Activated CD4-positive, alpha-beta T cell treated with anti-CD3 and anti-CD28 coated beads, Interleukin-2, amount 10 ng/mL, durations not matched to agents 24 days and 14 days (primary cell): ENCODE measurements around the gene RYK. TPM values are rescaled to one million over a fixed set of nuclear protein-coding genes. Genes with fewer than 3 reads are reported as not detected.
"Not testable (repeated sequence)": the region's sequence is repeated elsewhere in the genome, so short reads cannot be mapped to it uniquely, and the experiment has no call there.

ENCODE experiments used
- DNase-seq: peaks from one replicate; pipeline ENCODE4 v3.0.0; 2022
- H3K27ac Mint-ChIP-seq: one replicate; pipeline ENCODE4 v1.8.0; 2022; ENCODE audit warnings: mild to moderate bottlenecking, mixed read lengths
- H3K27me3 Mint-ChIP-seq: one replicate; pipeline ENCODE4 v1.8.0; 2022; ENCODE audit warnings: mixed read lengths
- H3K36me3 Mint-ChIP-seq: one replicate; pipeline ENCODE4 v1.8.0; 2022; ENCODE audit warnings: low read depth, mild to moderate bottlenecking, mixed read lengths
- H3K4me1 Mint-ChIP-seq: one replicate; pipeline ENCODE4 v1.8.0; 2021; ENCODE audit warnings: mixed read lengths
- H3K4me3 Mint-ChIP-seq: one replicate; pipeline ENCODE4 v1.8.0; 2022; ENCODE audit warnings: mild to moderate bottlenecking, moderate library complexity, mixed read lengths
- H3K9me3 Mint-ChIP-seq: one replicate; pipeline ENCODE4 v1.8.0; 2021; ENCODE audit warnings: mixed read lengths
- intact Hi-C: fragments of 100-400 bp; cut with micrococcal nuclease; formaldehyde crosslinking; loops from one replicate; pipeline ENCODE4 v1.15.1; 2023
- total RNA-seq: library from RNA; stranded (reverse); gene quantifications from 2 replicates; pipeline ENCODE4 v1.2.3, GENCODE V29; 2022

RYK gene
- total RNA-seq, 1 donor from 2014 or later = 17.2 TPM

DNA sequence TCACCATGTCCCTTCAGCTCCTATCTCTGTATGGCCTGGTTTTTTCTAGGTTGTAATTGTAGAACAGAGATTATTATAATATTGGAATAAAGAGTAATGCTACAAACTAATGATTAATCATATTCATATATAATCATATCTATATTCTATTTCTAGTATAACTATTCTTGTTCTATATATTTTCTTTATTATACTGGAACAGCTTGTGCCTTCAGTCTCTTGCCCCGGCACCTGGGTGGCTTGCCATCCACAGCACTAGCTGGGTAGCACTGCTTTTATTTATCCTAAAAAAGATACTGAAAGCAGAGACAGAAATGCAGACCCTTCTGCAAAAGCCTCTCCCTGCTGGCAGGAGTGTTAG, 25.9 kb downstream of the RYK start:
- not testable (repeated sequence) for H3K36me3 Mint-ChIP-seq, DNase-seq, H3K27ac Mint-ChIP-seq, H3K9me3 Mint-ChIP-seq, H3K4me3 Mint-ChIP-seq, H3K4me1 Mint-ChIP-seq
- peaks cover 14% of the 10 kb centered on the region for H3K27me3 Mint-ChIP-seq
- intact Hi-C loops = loop anchor here (1.0 kb wide), 2 partner anchors 11 to 15 kb away; no protein-coding TSS in a partner anchor

- Mint-ChIP-seq H3K27me3 (peaks cover 11% of the 10 kb centered on the region), H3K27ac (no peak overlapping the region), H3K4me1 (peaks cover 3% of the 10 kb centered on the region), H3K4me3 (no peak overlapping the region), H3K9me3 (no peaks in the 10 kb centered on the region), H3K36me3 (peaks cover 2% of the 10 kb centered on the region)
- intact Hi-C loops = no loop called here
- DNase-seq = no peak
Measured at GRCh38 chr3:134222835-134223234, 27.8 kb downstream of the RYK start.

- H3K27me3 Mint-ChIP-seq = no peaks in the 10 kb centered on the region
- intact Hi-C loops = no loop called here
- peaks cover under 1% of the 10 kb centered on the region for H3K36me3 Mint-ChIP-seq
- no peak overlapping the region for H3K4me3 Mint-ChIP-seq
- no peaks in the 10 kb centered on the region for H3K9me3 Mint-ChIP-seq
- no peak for DNase-seq
- H3K27ac Mint-ChIP-seq = no peak overlapping the region
- H3K4me1 Mint-ChIP-seq = peaks cover 9% of the 10 kb centered on the region
Measured at GRCh38 chr3:134216851-134217250, 33.8 kb downstream of the RYK start.

DNA sequence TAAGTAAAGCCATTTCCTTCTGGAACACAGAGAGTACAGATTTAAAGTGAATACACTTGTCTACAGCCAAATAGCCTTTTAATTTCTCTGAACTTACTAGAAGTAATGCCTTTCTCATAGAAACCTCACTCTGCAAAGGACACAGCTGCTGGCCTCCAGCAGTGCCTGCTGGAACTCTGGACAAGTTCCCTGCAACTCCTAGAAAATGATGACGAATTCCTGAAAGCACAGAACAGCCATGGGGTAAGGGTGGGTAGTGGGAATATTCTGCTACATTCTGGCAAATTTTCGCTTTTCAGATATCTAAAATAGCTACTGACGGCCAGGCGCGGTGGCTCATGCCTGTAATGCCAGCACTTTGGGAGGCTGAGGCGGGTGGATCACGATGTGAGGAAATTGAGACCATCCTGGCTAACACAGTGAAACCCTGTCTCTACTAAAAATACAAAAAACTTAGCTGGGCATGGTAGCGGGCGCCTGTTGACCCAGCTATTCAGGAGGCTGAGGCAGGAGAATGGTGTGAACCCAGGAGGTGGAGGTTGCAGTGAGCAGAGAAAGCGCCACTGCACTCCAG, 34.4 kb downstream of the RYK start:
- Mint-ChIP-seq H3K4me1 (peaks cover 9% of the 10 kb centered on the region), H3K27ac (no peak overlapping the region), H3K9me3 (no peaks in the 10 kb centered on the region), H3K27me3 (no peaks in the 10 kb centered on the region), H3K4me3 (no peak overlapping the region), H3K36me3 (no peaks in the 10 kb centered on the region)
- DNase-seq = no peak
- intact Hi-C loops = no loop called here

DNA sequence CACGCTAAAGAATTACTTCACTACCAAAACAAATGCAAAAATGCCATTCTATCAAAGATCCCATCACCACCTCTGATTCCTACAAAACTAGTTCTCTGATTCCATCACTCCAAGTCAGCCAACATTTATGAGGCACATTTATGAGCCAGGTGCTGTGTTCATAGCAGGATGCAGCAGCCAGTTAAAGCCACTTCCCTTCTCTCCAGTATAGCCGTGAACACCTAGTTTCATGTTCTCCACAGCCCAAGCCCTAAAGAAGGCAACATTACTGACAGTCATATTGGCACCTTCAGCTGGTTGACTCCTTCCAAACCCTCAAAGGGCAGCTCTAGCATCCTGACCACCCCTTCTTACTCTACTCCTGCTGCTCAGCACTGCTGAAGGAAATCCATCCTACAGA, 36.4 kb downstream of the RYK start:
- H3K36me3 Mint-ChIP-seq = peaks cover 5% of the 10 kb centered on the region
- H3K9me3 Mint-ChIP-seq = no peaks in the 10 kb centered on the region
- H3K27ac Mint-ChIP-seq = no peak overlapping the region
- intact Hi-C loops = no loop called here
- DNase-seq = no peak
- H3K4me3 Mint-ChIP-seq = no peak overlapping the region
- peaks cover 9% of the 10 kb centered on the region for H3K4me1 Mint-ChIP-seq
- no peaks in the 10 kb centered on the region for H3K27me3 Mint-ChIP-seq

- Mint-ChIP-seq H3K27me3 (no peaks in the 10 kb centered on the region), H3K9me3 (no peaks in the 10 kb centered on the region), H3K36me3 (peaks cover 5% of the 10 kb centered on the region), H3K4me3 (no peak overlapping the region), H3K27ac (peak overlapping the region; percentile 21), H3K4me1 (peaks cover 9% of the 10 kb centered on the region)
- intact Hi-C loops = loop anchor here (1.0 to 2.0 kb wide), 5 partner anchors 11 to 261 kb away; no protein-coding TSS in a partner anchor
- peak; percentile 94 for DNase-seq
Measured at GRCh38 chr3:134212967-134213665, 37.5 kb downstream of the RYK start.

GRCh38 chr3:134211797-134212196, 38.9 kb downstream of the RYK start:
- H3K36me3 Mint-ChIP-seq = peaks cover 5% of the 10 kb centered on the region
- peak; percentile 63 for DNase-seq
- no peaks in the 10 kb centered on the region for H3K9me3 Mint-ChIP-seq
- intact Hi-C loops = loop anchor here (2.0 kb wide), 1 partner anchor 15 kb away; no protein-coding TSS in a partner anchor
- H3K4me3 Mint-ChIP-seq = no peak overlapping the region
- no peaks in the 10 kb centered on the region for H3K27me3 Mint-ChIP-seq
- peaks cover 9% of the 10 kb centered on the region for H3K4me1 Mint-ChIP-seq
- no peak overlapping the region for H3K27ac Mint-ChIP-seq

DNA sequence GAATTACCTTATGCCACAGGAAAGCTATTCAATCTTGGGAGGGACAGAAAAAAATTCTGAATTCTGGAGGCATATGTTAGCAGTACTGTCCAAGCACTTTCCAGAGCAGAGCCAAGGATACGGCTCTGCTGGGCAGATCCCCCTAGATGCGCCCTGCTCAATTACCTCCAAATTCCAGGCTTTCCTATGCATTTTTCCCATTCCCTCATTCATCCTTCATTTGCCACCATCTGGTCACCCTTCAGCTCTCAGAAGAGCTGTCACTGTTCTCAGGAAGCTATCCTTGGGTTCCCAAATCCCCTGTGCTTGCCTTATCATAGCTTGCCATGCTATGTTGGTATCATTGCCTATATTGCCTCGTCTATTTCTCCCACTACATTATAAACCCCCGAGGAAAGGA, 45.2 kb downstream of the RYK start:
- no peaks in the 10 kb centered on the region for H3K9me3 Mint-ChIP-seq
- peaks cover 4% of the 10 kb centered on the region for H3K36me3 Mint-ChIP-seq
- no peaks in the 10 kb centered on the region for H3K4me1 Mint-ChIP-seq
- no peak overlapping the region for H3K4me3 Mint-ChIP-seq
- H3K27me3 Mint-ChIP-seq = no peaks in the 10 kb centered on the region
- intact Hi-C loops = no loop called here
- DNase-seq = no peak
- no peak overlapping the region for H3K27ac Mint-ChIP-seq

DNA sequence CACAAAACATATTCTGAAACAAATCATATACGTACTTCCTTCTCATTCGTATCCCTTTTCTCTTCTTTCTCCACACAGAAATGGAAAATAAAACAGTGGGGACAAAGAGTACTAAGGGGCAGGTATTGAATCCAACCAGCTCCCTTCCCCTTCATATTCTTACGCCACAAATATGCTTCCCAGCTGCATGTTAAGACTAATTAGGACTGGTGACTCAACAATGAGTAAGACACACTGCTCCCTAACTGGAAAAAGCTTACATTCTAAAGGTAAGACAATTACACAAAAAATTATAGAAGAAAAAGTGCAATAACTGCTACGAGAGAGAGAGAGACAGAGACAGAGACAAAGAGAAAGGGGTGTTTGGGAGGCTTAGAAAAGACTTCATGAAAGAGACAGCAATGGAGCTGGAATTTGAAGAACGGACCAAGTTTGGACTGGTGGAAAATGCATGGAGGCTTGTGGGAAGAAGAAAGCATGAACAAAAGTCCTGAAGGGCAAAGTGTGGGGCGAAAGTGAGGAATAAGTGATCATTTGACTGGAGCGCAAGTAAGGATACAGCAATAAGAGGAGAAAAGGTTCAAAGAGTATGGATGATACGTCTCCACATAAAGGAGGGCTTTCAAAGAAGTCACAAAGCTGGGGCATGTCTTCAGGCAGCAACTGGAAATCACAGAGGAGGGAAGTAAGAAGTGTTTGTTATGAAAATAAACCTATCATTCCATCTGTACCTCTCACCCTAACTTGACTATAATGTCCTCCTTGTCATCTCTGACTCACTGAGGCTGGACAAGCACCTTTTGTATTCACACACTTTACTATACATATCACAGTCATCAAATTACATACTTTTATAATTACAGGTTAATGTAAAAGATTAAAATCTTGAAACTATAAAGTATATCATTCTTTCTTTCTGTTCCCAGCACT, 49.2 kb downstream of the RYK start:
- Mint-ChIP-seq H3K9me3 (no peaks in the 10 kb centered on the region), H3K36me3 (peaks cover 7% of the 10 kb centered on the region), H3K27ac (no peak overlapping the region), H3K4me3 (no peak overlapping the region), H3K27me3 (no peaks in the 10 kb centered on the region), H3K4me1 (no peaks in the 10 kb centered on the region)
- intact Hi-C loops = no loop called here
- no peak for DNase-seq

GRCh38 chr3:134199880-134200279, 50.8 kb downstream of the RYK start:
- DNase-seq, H3K9me3 Mint-ChIP-seq, H3K4me3 Mint-ChIP-seq, H3K27me3 Mint-ChIP-seq, H3K36me3 Mint-ChIP-seq, H3K27ac Mint-ChIP-seq, H3K4me1 Mint-ChIP-seq: not testable (repeated sequence)
- intact Hi-C loops = loop anchor here (10.0 kb wide), 1 partner anchor 275 kb away; no protein-coding TSS in a partner anchor

- peaks cover 7% of the 10 kb centered on the region for H3K36me3 Mint-ChIP-seq
- H3K9me3 Mint-ChIP-seq = no peaks in the 10 kb centered on the region
- H3K4me3 Mint-ChIP-seq = no peak overlapping the region
- no peaks in the 10 kb centered on the region for H3K4me1 Mint-ChIP-seq
- H3K27me3 Mint-ChIP-seq = no peaks in the 10 kb centered on the region
- intact Hi-C loops = loop anchor here (10.0 kb wide), 1 partner anchor 274 kb away; no protein-coding TSS in a partner anchor
- no peak overlapping the region for H3K27ac Mint-ChIP-seq
- DNase-seq = no peak
Measured at GRCh38 chr3:134199240-134199639, 51.4 kb downstream of the RYK start.

GRCh38 chr3:134198414-134198813, 52.2 kb downstream of the RYK start:
- Mint-ChIP-seq H3K4me3 (no peak overlapping the region), H3K27ac (no peak overlapping the region), H3K9me3 (no peaks in the 10 kb centered on the region), H3K27me3 (no peaks in the 10 kb centered on the region), H3K36me3 (peaks cover 7% of the 10 kb centered on the region), H3K4me1 (no peaks in the 10 kb centered on the region)
- intact Hi-C loops = loop anchor here (10.0 kb wide), 1 partner anchor 274 kb away; no protein-coding TSS in a partner anchor
- DNase-seq = no peak

DNA sequence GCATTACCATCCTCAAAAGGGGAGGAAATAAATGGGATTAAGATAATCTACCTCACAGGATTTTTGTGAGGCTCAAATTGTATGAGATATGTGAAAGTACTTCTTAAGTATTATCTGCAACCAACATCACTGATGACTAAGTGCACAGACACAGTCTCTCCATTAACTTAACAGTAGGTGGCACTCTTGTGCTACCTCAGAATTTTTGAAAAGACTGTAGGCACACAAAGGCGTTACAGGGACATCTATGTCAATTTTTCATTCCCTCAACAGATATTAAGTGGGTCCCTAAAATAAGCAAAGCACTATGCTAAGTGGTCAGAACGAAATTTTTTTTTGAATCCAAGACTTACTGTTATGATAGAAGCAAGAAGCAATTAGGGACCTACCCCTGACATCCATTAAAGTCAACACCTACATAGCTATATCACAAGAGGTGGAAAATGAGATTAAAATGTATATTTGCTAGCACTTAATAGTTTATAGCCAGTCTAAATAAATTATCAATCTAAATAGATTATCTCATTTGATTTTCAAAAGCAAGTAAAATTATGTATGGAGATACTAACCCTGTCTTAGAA, 52.9 kb downstream of the RYK start:
- no peaks in the 10 kb centered on the region for H3K4me1 Mint-ChIP-seq

More for the DNA sequence above, 52.9 kb downstream of the RYK start:
- Mint-ChIP-seq H3K27me3 (no peaks in the 10 kb centered on the region), H3K4me3 (no peak overlapping the region), H3K9me3 (no peaks in the 10 kb centered on the region), H3K27ac (no peak overlapping the region), H3K36me3 (peaks cover 7% of the 10 kb centered on the region)
- intact Hi-C loops = loop anchor here (1.0 to 10.0 kb wide), 3 partner anchors 15 to 277 kb away; no protein-coding TSS in a partner anchor
- peak; percentile 77 for DNase-seq
